ENCODE data around the gene DENND2A.
A peak's percentile ranks its signal among the peaks of the same experiment; 100 is the strongest.

The DENND2A gene

DNA sequence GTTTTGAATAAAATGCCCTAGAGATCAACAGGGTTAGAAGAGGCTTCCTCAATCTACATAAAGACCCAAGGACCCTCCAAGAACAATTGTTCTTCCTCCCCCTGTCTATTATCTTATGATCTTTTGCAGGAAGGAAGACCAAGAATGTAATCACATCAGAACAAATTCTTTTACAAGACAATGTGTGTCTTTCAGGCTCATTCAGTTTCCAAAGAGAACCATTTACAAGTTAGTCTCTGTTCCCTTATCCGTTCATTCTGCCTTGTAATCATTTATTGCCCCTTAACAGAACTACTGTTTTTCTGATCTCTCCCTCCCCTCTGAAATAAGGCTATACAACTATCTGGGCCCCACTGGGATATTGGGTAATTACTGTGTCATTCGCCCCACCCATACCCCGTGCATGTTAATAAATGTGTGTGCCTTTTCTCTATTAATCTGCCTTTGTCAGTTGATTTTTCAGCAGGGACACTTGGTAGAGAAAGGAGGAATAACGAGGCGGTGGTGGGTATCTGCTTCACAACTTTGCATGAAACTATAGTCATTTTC, 155.6 kb downstream of the DENND2A start:
- intact Hi-C loops (cut with DNase I), result no loop called here
- DNase-seq, result peak in 1 of 10 donors; percentile 7

GRCh38 chr7:140484479-140484878, 156.1 kb downstream of the DENND2A start:
- DNase-seq, result peak in 1 of 10 donors; percentile 6
- intact Hi-C loops (cut with DNase I), result no loop called here

DNA sequence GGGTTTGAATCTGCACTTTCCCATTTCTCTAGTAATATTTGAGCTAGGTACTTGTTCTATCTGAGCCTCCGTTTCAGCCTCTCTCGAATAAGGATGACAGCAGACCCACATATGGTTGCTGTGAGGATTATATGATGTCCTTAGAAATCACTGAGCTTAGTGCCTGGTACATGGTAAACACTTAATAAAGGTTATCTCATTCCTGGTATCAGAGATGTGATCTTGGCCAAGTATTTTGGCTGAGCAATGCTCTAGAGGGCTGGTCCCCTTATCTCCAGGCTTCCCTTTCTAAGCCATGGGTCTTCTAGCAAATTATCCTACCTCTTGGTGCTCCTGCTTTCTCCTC, 160.9 kb downstream of the DENND2A start:
- DNase-seq, result no peak
- intact Hi-C loops (cut with DNase I), result loop anchor here (5.0 to 10.0 kb wide), 2 partner anchors 173 to 535 kb away; partner anchors contain the start of gene MRPS33

DNA sequence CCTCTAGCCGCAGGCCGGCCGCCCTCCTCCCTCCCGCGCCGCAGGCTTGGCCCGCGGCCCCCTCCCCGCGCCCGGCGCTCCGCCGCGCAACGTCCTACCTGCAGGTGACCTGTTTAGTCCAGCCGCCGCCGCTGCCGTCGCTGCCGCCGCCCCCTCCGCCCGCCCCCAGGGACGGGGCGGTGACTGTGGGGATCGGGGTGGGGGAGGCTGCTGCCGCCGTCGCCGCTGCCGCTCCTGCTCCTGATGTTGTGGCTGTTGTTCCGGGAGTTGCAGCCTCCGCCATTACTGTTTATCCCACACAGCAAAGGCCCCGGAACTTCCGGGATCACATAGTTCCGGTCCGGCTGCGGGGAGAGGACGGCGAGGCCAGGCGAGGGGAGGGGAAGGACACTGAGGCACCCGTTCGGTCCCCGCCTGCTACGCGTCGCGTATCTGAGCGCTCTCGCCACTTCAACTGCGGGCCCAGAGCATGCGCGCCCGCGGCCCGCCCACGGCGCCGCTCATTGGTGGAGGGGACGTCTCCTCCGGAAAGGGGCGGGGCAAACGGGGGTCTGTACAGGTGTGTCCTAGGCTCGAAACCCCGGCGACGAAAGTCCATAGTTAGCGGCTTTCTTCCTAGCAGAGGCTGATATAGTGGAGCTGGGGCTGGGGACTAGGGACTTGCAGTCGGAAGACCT, 161.4 kb downstream of the DENND2A start, which contains the start of gene MKRN1:
Gene MKRN1 (minus strand): TSS at position 444 of the 677 bp plus-strand sequence. CDS start 161 bp downstream, at position 283.
- intact Hi-C loops (cut with DNase I), result loop anchor here (5.0 to 10.0 kb wide), 2 partner anchors 173 to 536 kb away; partner anchors contain the start of gene MRPS33
- peak; percentile 91 to 99 (median 96) for DNase-seq

DNA sequence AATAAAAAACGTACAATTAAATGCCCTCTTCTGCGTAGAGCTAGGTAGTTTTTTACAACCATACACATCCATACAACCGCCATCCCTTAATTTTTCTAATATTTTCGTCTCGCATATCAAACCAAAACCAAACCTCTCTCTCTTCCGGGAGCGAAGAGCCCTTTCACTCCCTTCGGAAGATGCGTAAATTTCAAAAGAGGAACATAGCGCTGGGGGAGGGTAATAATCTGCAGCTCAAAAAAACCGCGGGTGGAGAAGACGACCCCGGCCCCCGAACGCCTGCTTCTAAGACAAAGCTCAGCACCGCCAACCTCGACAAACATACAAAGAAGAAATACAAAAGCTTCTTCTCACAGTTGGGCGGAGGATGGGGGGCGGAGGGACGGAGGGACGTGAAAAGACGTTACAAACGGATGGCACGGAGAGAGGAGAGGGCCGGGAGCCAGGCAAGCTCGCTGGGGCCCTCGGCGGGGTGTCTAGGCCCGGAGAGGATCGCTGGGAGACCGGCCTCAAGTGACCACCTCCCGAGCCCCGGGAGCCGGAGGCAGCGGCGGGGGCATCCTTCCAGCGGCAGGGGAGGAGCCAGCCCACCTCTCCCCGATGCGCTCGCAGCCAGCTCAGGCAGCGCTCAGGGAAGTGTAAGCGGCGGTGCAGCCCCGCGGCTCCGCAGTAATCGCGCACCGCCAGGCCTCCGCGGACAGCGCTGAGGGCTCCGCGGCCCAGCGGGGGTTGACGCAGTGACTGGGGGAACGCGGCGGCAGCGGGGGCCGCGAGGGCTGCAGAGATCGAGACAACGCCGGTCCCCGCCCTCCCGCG, 162.2 kb downstream of the DENND2A start:
- peak; percentile 19 to 91 (median 30) for DNase-seq
- intact Hi-C loops (cut with DNase I), result loop anchor here (5.0 to 10.0 kb wide), 2 partner anchors 174 to 536 kb away; partner anchors contain the start of gene MRPS33

- DNase-seq, result no peak
- intact Hi-C loops (cut with DNase I), result loop anchor here (5.0 to 10.0 kb wide), 2 partner anchors 176 to 538 kb away; partner anchors contain the start of gene MRPS33
These were observed 163.8 kb downstream of the DENND2A start for GRCh38 chr7:140476698-140477261.

- peak in 2 of 10 donors; percentile 17 to 19 for DNase-seq
- intact Hi-C loops (cut with DNase I), result loop anchor here (5.0 to 10.0 kb wide), 2 partner anchors 176 to 539 kb away; partner anchors contain the start of gene MRPS33
These were observed 164.8 kb downstream of the DENND2A start for GRCh38 chr7:140475747-140476333.
